ENCODE results near the gene SMCHD1. TPM values are rescaled to one million over a fixed set of nuclear protein-coding genes. Genes with fewer than 3 reads are reported as not detected.

Gene SMCHD1
- total RNA-seq, 4 donors from 2014 or later = 41.0 to 179 (median 136) TPM

DNA sequence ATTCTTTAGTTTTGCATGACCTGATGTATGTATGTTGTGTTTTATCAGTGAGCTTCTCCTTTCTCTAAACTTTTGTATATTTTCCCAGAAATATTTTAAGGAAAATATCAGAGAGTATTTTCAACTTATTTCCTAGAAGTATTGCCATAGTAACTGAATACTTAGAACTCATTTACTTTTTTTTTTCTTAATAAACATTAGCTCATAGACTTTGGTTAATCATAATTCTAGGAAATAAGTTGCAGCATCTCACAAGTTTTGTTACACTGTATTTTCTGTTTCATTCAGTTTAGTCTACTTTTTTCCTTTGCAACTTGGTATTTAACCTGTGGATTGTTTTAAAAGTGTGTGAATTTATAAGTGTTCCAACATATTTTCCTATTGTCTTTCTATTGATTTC, 27.5 kb downstream of the SMCHD1 start:
- intact Hi-C loops (cut with DNase I; ENCODE audit: low total_unique reads) = no loop called here
- no peak overlapping the region for H3K27ac ChIP-seq

DNA sequence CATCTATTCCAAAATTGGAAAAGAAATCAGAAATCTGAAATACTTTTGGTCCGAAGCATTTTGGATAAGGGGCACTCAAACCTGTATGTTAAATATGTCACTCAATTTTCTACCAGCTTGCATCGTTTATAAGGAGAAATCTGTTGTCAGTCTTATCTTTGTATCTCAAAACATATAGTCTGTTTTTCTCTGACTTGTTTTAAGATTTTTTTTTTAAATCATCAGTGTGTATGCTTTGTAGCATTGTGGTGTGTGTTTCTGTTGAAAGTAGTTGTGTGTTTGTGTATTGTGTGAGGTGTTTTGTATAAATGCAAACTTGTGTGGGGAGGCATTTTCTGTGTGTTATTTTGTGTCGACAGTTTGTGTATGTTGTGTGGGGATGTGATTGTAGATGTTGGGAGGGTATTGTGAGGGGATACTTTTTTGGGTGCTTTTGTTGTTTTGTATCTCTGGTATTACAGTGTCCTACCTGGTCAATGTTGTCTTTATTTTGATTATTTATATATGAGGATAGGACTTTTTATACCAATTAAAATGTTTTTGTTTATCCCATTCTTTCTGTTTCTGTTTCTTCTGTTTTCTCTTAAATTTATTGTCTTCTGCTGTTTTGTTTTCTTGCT, 30.9 kb downstream of the SMCHD1 start:
- 87 to 92% methylated on average over 3 of the region's 3 CpGs for WGBS, 2 donors (ENCODE audit: low coverage in 1 of 2)
- Histone ChIP-seq H3K36me3 (peaks cover 0 to 34% (median 17%) of the 10 kb centered on the region in 4 donors), H3K27me3 (no peaks in the 10 kb centered on the region), H3K4me3 (no peak overlapping the region), H3K9me3 (peaks cover 0 to 10% of the 10 kb centered on the region in 2 donors), H3K4me1 (peaks cover 0 to 7% (median 1%) of the 10 kb centered on the region in 4 donors), H3K27ac (no peak overlapping the region)
- in situ Hi-C loops (cut with MboI; ENCODE audit: low pct_ligation_motif_present in 1 of 4, low pct_unique_long_range_greater_than_20kb in 1 of 4, low sequenced_read_pairs in 3 of 4) = no loop called here
- no peak for DNase-seq
- intact Hi-C loops (cut with DNase I; ENCODE audit: low total_unique reads) = no loop called here
- TF ChIP-seq POLR2AphosphoS5 (IDR thresholded peaks at IDR 0.05) (no peak), POLR2A (IDR thresholded peaks at IDR 0.05) (no peak), EP300 (IDR thresholded peaks at IDR 0.05; ENCODE audit: low read depth) (no peak)
- TF ChIP-seq, protein P1, sequence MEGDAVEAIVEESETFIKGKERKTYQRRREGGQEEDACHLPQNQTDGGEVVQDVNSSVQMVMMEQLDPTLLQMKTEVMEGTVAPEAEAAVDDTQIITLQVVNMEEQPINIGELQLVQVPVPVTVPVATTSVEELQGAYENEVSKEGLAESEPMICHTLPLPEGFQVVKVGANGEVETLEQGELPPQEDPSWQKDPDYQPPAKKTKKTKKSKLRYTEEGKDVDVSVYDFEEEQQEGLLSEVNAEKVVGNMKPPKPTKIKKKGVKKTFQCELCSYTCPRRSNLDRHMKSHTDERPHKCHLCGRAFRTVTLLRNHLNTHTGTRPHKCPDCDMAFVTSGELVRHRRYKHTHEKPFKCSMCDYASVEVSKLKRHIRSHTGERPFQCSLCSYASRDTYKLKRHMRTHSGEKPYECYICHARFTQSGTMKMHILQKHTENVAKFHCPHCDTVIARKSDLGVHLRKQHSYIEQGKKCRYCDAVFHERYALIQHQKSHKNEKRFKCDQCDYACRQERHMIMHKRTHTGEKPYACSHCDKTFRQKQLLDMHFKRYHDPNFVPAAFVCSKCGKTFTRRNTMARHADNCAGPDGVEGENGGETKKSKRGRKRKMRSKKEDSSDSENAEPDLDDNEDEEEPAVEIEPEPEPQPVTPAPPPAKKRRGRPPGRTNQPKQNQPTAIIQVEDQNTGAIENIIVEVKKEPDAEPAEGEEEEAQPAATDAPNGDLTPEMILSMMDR (IDR thresholded peaks at IDR 0.05) = no peak

More for the DNA sequence above, 27.5 kb downstream of the SMCHD1 start:
- Histone ChIP-seq H3K9me3 (peaks cover 0 to 10% of the 10 kb centered on the region in 2 donors), H3K4me3 (no peak overlapping the region), H3K36me3 (peaks cover 0 to 27% (median 5%) of the 10 kb centered on the region in 4 donors), H3K4me1 (peaks cover 0 to 7% (median 1%) of the 10 kb centered on the region in 4 donors), H3K27me3 (no peaks in the 10 kb centered on the region)
- no peak for TF ChIP-seq EP300 (IDR thresholded peaks at IDR 0.05; ENCODE audit: low read depth)
- TF ChIP-seq, protein P1 (IDR thresholded peaks at IDR 0.05) = no peak
- TF ChIP-seq POLR2A (IDR thresholded peaks at IDR 0.05) = no peak
- no peak for TF ChIP-seq POLR2AphosphoS5 (IDR thresholded peaks at IDR 0.05)
- DNase-seq = no peak
- in situ Hi-C loops (cut with MboI; ENCODE audit: low pct_ligation_motif_present in 1 of 4, low pct_unique_long_range_greater_than_20kb in 1 of 4, low sequenced_read_pairs in 3 of 4) = no loop called here

DNA sequence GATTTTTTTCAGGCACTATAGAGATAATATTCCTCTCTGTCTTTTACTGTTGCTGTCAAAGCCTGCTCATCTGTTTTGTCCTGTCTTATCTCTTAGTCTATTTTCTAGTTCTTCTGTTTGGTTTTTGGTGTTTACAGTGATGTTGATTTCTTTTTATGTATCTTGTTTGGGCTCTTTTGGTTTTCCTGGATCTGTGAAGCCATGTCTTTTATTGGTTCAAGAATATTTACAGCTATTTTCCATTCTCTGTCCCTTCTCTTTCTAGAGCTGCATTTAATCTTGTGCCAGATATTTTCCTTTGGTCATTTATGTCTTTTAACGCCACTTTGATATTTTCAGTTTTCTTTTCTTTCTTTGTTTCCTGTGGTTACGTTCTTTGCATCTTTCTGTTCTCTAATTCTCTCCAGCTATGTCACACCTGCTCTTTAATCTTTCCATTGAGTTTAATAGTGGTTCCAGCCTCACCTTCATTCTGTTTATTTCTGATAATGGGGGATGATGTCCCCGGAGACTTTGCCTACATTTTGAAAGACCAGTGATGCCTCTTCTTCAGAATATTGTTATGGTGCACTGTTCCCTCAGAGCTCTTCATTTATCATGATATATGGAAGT, 32.0 kb downstream of the SMCHD1 start:
- in situ Hi-C loops (cut with MboI; ENCODE audit: low pct_ligation_motif_present in 1 of 4, low pct_unique_long_range_greater_than_20kb in 1 of 4, low sequenced_read_pairs in 3 of 4) (no loop called here), intact Hi-C loops (cut with DNase I; ENCODE audit: low total_unique reads) (no loop called here)
- WGBS, 2 donors (ENCODE audit: low coverage in 1 of 2) = 63% methylated on average over 2 to 3 of the region's 3 CpGs
- H3K4me1 ChIP-seq = peaks cover 0 to 7% (median 1%) of the 10 kb centered on the region in 4 donors
- no peak for DNase-seq
- no peak overlapping the region for H3K27ac ChIP-seq
- H3K27me3 ChIP-seq = no peaks in the 10 kb centered on the region
- peaks cover 0 to 44% (median 17%) of the 10 kb centered on the region in 4 donors for H3K36me3 ChIP-seq
- TF ChIP-seq, protein P1 (IDR thresholded peaks at IDR 0.05) = no peak
- TF ChIP-seq POLR2A (IDR thresholded peaks at IDR 0.05) (no peak), POLR2AphosphoS5 (IDR thresholded peaks at IDR 0.05) (no peak), EP300 (IDR thresholded peaks at IDR 0.05; ENCODE audit: low read depth) (no peak)
- H3K4me3 ChIP-seq = no peak overlapping the region
- H3K9me3 ChIP-seq = peaks cover 0 to 10% of the 10 kb centered on the region in 2 donors

DNA sequence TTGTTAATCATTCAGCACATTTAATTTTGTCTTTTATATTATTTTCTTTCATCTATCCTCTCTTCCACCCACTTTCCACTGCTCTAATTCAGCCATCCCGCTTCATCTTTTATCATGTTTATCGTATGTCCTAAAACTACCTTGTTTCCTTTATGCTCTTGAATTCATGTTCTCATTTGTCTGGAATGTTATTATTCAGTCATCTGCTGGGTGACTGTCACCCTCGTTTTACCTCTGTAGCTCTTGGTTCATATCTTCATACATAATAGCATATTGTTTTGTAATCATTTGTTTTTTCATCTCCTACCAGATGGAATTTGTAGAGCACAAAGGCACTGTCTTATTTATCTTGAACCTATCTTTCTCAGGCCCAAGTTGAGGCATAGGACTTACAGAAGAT, 37.0 kb downstream of the SMCHD1 start:
- no peak for TF ChIP-seq EP300 (IDR thresholded peaks at IDR 0.05; ENCODE audit: low read depth)
- TF ChIP-seq, protein P1 (IDR thresholded peaks at IDR 0.05) = no peak
- TF ChIP-seq POLR2AphosphoS5 (IDR thresholded peaks at IDR 0.05) = no peak
- no peak for TF ChIP-seq POLR2A (IDR thresholded peaks at IDR 0.05)
- no peaks in the 10 kb centered on the region for H3K27me3 ChIP-seq
- H3K4me3 ChIP-seq = no peak overlapping the region
- no peak overlapping the region for H3K27ac ChIP-seq
- no peaks in the 10 kb centered on the region for H3K9me3 ChIP-seq
- WGBS, 2 donors (ENCODE audit: low coverage in 1 of 2) = 80 to 81% methylated on average over 2 to 3 of the region's 3 CpGs
- H3K36me3 ChIP-seq = peaks cover 0 to 63% (median 16%) of the 10 kb centered on the region in 4 donors
- in situ Hi-C loops (cut with MboI; ENCODE audit: low pct_ligation_motif_present in 1 of 4, low pct_unique_long_range_greater_than_20kb in 1 of 4, low sequenced_read_pairs in 3 of 4) (no loop called here), intact Hi-C loops (cut with DNase I; ENCODE audit: low total_unique reads) (no loop called here)
- H3K4me1 ChIP-seq = no peaks in the 10 kb centered on the region
- no peak for DNase-seq

All from transverse colon (tissue), 4 donors.